HAP-1 (cell line): ENCODE results near the gene MYRIP.
"Not testable (repeated sequence)": the region's sequence is repeated elsewhere in the genome, so short reads cannot be mapped to it uniquely, and the experiment has no call there.

Experiments
- DNase-seq, 2 experiments: peaks; one replicate each; pipeline ENCODE4 v3.0.0-alpha.2; 2016 to 2020; ENCODE audit warnings: low spot score in 2 of 2
- H3K27me3 ChIP-seq: fragments of 250-450 bp; sonication (Bioruptor Pico); 2 replicates; pipeline ENCODE4 v1.5.1; 2020; ENCODE audit warnings: low read depth, mild to moderate bottlenecking, moderate library complexity
- H3K36me3 ChIP-seq: fragments of 250-450 bp; sonication (Bioruptor Pico); replicated peaks from 2 replicates; pipeline ENCODE4 v1.5.1; 2020; ENCODE audit warnings: mild to moderate bottlenecking
- H3K4me1 ChIP-seq: fragments of 250-450 bp; sonication (Bioruptor Pico); 2 replicates; pipeline ENCODE4 v1.5.1; 2020; ENCODE audit warnings: mild to moderate bottlenecking
- H3K4me3 ChIP-seq: fragments of 250-450 bp; sonication (Bioruptor Pico); 2 replicates; pipeline ENCODE4 v1.5.1; 2020; ENCODE audit warnings: mild to moderate bottlenecking, moderate library complexity
- H3K9me3 ChIP-seq: fragments of 250-450 bp; sonication (Bioruptor Pico); 2 replicates; pipeline ENCODE4 v1.5.1; 2020; ENCODE audit warnings: mild to moderate bottlenecking, moderate library complexity
- in situ Hi-C: fragments of 300-500 bp; cut with MboI; formaldehyde crosslinking; loops from 3 replicates; pipeline ENCODE4 v1.14.3; 2020; ENCODE audit warnings: low sequenced_read_pairs, inconsistent platforms, mixed read lengths

Gene MYRIP

GRCh38 chr3:40079847-40080240, 270.4 kb downstream of the MYRIP start:
- no peaks in the 10 kb centered on the region; the same call in 1 of the 2 replicates for H3K9me3 ChIP-seq
- no peaks in the 10 kb centered on the region for H3K36me3 ChIP-seq
- in situ Hi-C loops, result no loop called here
- H3K27me3 ChIP-seq, result no peaks in the 10 kb centered on the region
- H3K4me1 ChIP-seq, result no peaks in the 10 kb centered on the region
- no peak overlapping the region for H3K4me3 ChIP-seq
- no peak for DNase-seq

- H3K27me3 ChIP-seq, result no peaks in the 10 kb centered on the region
- no peaks in the 10 kb centered on the region for H3K4me1 ChIP-seq
- no peak overlapping the region for H3K4me3 ChIP-seq
- H3K9me3 ChIP-seq, result no peaks in the 10 kb centered on the region; the same call in 1 of the 2 replicates
- in situ Hi-C loops, result no loop called here
- H3K36me3 ChIP-seq, result no peaks in the 10 kb centered on the region
- DNase-seq, result no peak
Observed at GRCh38 chr3:40083066-40083465, 273.7 kb downstream of the MYRIP start.

- H3K27me3 ChIP-seq, DNase-seq, in situ Hi-C loops, H3K4me1 ChIP-seq, H3K4me3 ChIP-seq, H3K9me3 ChIP-seq, H3K36me3 ChIP-seq: not testable (repeated sequence)
Observed at GRCh38 chr3:40084424-40084823, 275.0 kb downstream of the MYRIP start.

GRCh38 chr3:40086890-40087883, 277.8 kb downstream of the MYRIP start:
- Histone ChIP-seq H3K27me3 (no peaks in the 10 kb centered on the region), H3K4me3 (no peak overlapping the region), H3K4me1 (no peaks in the 10 kb centered on the region), H3K36me3 (no peaks in the 10 kb centered on the region), H3K9me3 (no peaks in the 10 kb centered on the region; the same call in 1 of the 2 replicates)
- in situ Hi-C loops, result no loop called here
- DNase-seq, result no peak

GRCh38 chr3:40088527-40089170, 279.2 kb downstream of the MYRIP start:
- DNase-seq, result no peak
- H3K4me1 ChIP-seq, result no peaks in the 10 kb centered on the region
- no peak overlapping the region for H3K4me3 ChIP-seq
- H3K36me3 ChIP-seq, result no peaks in the 10 kb centered on the region
- no peaks in the 10 kb centered on the region for H3K9me3 ChIP-seq
- H3K27me3 ChIP-seq, result no peaks in the 10 kb centered on the region
- in situ Hi-C loops, result no loop called here

GRCh38 chr3:40096661-40097111, 287.3 kb downstream of the MYRIP start:
- in situ Hi-C loops, result no loop called here
- Histone ChIP-seq H3K9me3 (no peaks in the 10 kb centered on the region), H3K4me1 (no peaks in the 10 kb centered on the region), H3K27me3 (no peaks in the 10 kb centered on the region), H3K36me3 (no peaks in the 10 kb centered on the region), H3K4me3 (no peak overlapping the region)
- DNase-seq, result no peak

- H3K4me3 ChIP-seq, result no peak overlapping the region
- H3K36me3 ChIP-seq, result no peaks in the 10 kb centered on the region
- no peak for DNase-seq
- H3K4me1 ChIP-seq, result no peaks in the 10 kb centered on the region
- no peaks in the 10 kb centered on the region for H3K27me3 ChIP-seq
- no peaks in the 10 kb centered on the region for H3K9me3 ChIP-seq
- in situ Hi-C loops, result no loop called here
Observed at GRCh38 chr3:40097131-40098117, 288.0 kb downstream of the MYRIP start.

- in situ Hi-C loops, result no loop called here
- DNase-seq, result no peak
- Histone ChIP-seq H3K27me3 (no peaks in the 10 kb centered on the region), H3K9me3 (no peaks in the 10 kb centered on the region), H3K4me3 (no peak overlapping the region), H3K36me3 (no peaks in the 10 kb centered on the region), H3K4me1 (no peaks in the 10 kb centered on the region)
Observed at GRCh38 chr3:40098261-40098759, 288.9 kb downstream of the MYRIP start.

GRCh38 chr3:40099871-40100270, 290.5 kb downstream of the MYRIP start:
- Histone ChIP-seq H3K27me3 (no peaks in the 10 kb centered on the region), H3K4me3 (no peak overlapping the region), H3K36me3 (no peaks in the 10 kb centered on the region), H3K9me3 (no peaks in the 10 kb centered on the region), H3K4me1 (no peaks in the 10 kb centered on the region)
- in situ Hi-C loops, result no loop called here
- no peak for DNase-seq

- no peak for DNase-seq
- H3K36me3 ChIP-seq, result no peaks in the 10 kb centered on the region
- no peaks in the 10 kb centered on the region; the same call in 1 of the 2 replicates for H3K4me1 ChIP-seq
- in situ Hi-C loops, result no loop called here
- H3K9me3 ChIP-seq, result no peaks in the 10 kb centered on the region
- no peaks in the 10 kb centered on the region for H3K27me3 ChIP-seq
- no peak overlapping the region for H3K4me3 ChIP-seq
Observed at GRCh38 chr3:40102182-40102581, 292.8 kb downstream of the MYRIP start.

GRCh38 chr3:40103829-40104228, 294.4 kb downstream of the MYRIP start:
- Histone ChIP-seq H3K27me3 (no peaks in the 10 kb centered on the region), H3K4me3 (no peak overlapping the region), H3K9me3 (no peaks in the 10 kb centered on the region), H3K36me3 (no peaks in the 10 kb centered on the region), H3K4me1 (peaks cover 15% of the 10 kb centered on the region)
- DNase-seq, result no peak
- in situ Hi-C loops, result no loop called here

GRCh38 chr3:40104441-40104840, 295.0 kb downstream of the MYRIP start:
- H3K36me3 ChIP-seq, result no peaks in the 10 kb centered on the region
- in situ Hi-C loops, result no loop called here
- H3K4me1 ChIP-seq, result peaks cover 21% of the 10 kb centered on the region
- H3K27me3 ChIP-seq, result no peaks in the 10 kb centered on the region
- no peak overlapping the region for H3K4me3 ChIP-seq
- no peak for DNase-seq
- no peaks in the 10 kb centered on the region for H3K9me3 ChIP-seq

GRCh38 chr3:40108643-40109042, 299.2 kb downstream of the MYRIP start:
- Histone ChIP-seq H3K4me1 (peaks cover 39% of the 10 kb centered on the region), H3K4me3 (no peak overlapping the region), H3K36me3 (no peaks in the 10 kb centered on the region), H3K9me3 (no peaks in the 10 kb centered on the region), H3K27me3 (no peaks in the 10 kb centered on the region)
- in situ Hi-C loops, result no loop called here
- DNase-seq, result peak; percentile 21 to 42
